DOHH2 (cell line): ENCODE data around the gene FCHSD2.

Experiments
- EZH2phosphoT487 ChIP-seq: fragments of 200-600 bp; sonication (generic); IDR thresholded peaks from 2 replicates; pipeline ENCODE4 v1.6.1; 2017; ENCODE audit warnings: borderline replicate concordance, mild to moderate bottlenecking, antibody characterized with exemption, low read length, moderate library complexity, mixed read lengths
- TF ChIP-seq, protein P1 (sequence below): fragments of 200-600 bp; sonication (generic); IDR thresholded peaks from one replicate; pipeline ENCODE4 v1.5.1; 2014; ENCODE audit warnings: antibody characterized with exemption, mild to moderate bottlenecking, low read depth, low read length; ENCODE audit not compliant: poor library complexity, severe bottlenecking

- TF ChIP-seq, protein P1, sequence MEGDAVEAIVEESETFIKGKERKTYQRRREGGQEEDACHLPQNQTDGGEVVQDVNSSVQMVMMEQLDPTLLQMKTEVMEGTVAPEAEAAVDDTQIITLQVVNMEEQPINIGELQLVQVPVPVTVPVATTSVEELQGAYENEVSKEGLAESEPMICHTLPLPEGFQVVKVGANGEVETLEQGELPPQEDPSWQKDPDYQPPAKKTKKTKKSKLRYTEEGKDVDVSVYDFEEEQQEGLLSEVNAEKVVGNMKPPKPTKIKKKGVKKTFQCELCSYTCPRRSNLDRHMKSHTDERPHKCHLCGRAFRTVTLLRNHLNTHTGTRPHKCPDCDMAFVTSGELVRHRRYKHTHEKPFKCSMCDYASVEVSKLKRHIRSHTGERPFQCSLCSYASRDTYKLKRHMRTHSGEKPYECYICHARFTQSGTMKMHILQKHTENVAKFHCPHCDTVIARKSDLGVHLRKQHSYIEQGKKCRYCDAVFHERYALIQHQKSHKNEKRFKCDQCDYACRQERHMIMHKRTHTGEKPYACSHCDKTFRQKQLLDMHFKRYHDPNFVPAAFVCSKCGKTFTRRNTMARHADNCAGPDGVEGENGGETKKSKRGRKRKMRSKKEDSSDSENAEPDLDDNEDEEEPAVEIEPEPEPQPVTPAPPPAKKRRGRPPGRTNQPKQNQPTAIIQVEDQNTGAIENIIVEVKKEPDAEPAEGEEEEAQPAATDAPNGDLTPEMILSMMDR, result no peak
- no peak for TF ChIP-seq EZH2phosphoT487
Measured at GRCh38 chr11:73160005-73160760, 18.1 kb upstream of the FCHSD2 start.
